ENCODE measurements around the gene TNFSF8. TPM values are rescaled to one million over a fixed set of nuclear protein-coding genes. Genes with fewer than 3 reads are reported as not detected.

TNFSF8 gene
- polyA plus RNA-seq, 1 of the 3 experiments (the other 2 are of a cell fraction) = not detected

GRCh38 chr9:114925672-114926071 lies 4.7 kb downstream of the TNFSF8 start:
- H3K27ac ChIP-seq (ENCODE audit: low read depth in 2 of 2, low read length in 1 of 2) = no peak overlapping the region
- no peak overlapping the region for H3K4me2 ChIP-seq
- peaks cover 21% of the 10 kb centered on the region for H3K27me3 ChIP-seq (ENCODE audit: insufficient read depth)
- CTCF ChIA-PET = interaction anchor here (0.8 to 4.2 kb wide), 2 partner anchors 13 to 17 kb away, joined by 3 to 31 read pairs; no protein-coding TSS in a partner anchor
- no peaks in the 10 kb centered on the region for H4K20me1 ChIP-seq (ENCODE audit: insufficient read depth)
- H3K4me1 ChIP-seq (ENCODE audit: control insufficient read depth in 1 of 2, insufficient read depth in 2 of 2, low read depth in 1 of 2, low read length in 1 of 2) = no peaks in the 10 kb centered on the region
- no peaks in the 10 kb centered on the region for H3K9me3 ChIP-seq
- DNase-seq = no peak
- TF ChIP-seq, protein P1, sequence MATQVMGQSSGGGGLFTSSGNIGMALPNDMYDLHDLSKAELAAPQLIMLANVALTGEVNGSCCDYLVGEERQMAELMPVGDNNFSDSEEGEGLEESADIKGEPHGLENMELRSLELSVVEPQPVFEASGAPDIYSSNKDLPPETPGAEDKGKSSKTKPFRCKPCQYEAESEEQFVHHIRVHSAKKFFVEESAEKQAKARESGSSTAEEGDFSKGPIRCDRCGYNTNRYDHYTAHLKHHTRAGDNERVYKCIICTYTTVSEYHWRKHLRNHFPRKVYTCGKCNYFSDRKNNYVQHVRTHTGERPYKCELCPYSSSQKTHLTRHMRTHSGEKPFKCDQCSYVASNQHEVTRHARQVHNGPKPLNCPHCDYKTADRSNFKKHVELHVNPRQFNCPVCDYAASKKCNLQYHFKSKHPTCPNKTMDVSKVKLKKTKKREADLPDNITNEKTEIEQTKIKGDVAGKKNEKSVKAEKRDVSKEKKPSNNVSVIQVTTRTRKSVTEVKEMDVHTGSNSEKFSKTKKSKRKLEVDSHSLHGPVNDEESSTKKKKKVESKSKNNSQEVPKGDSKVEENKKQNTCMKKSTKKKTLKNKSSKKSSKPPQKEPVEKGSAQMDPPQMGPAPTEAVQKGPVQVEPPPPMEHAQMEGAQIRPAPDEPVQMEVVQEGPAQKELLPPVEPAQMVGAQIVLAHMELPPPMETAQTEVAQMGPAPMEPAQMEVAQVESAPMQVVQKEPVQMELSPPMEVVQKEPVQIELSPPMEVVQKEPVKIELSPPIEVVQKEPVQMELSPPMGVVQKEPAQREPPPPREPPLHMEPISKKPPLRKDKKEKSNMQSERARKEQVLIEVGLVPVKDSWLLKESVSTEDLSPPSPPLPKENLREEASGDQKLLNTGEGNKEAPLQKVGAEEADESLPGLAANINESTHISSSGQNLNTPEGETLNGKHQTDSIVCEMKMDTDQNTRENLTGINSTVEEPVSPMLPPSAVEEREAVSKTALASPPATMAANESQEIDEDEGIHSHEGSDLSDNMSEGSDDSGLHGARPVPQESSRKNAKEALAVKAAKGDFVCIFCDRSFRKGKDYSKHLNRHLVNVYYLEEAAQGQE (IDR thresholded peaks at IDR 0.05; ENCODE audit: low read depth, low read length) = no peak
- no peak for TF ChIP-seq NFIC (IDR thresholded peaks at IDR 0.05; ENCODE audit: borderline replicate concordance)
- TF ChIP-seq PBX3 (IDR thresholded peaks at IDR 0.05) = no peak
- TF ChIP-seq SIN3A (IDR thresholded peaks at IDR 0.05; ENCODE audit: borderline replicate concordance, low read depth, low read length) = no peak
- TF ChIP-seq SMC3 (IDR thresholded peaks at IDR 0.05; ENCODE audit: low read depth, low read length) = no peak
- TF ChIP-seq RCOR1 (IDR thresholded peaks at IDR 0.05; ENCODE audit: low read length) = no peak
- TF ChIP-seq TEAD4 (IDR thresholded peaks at IDR 0.05; ENCODE audit: borderline replicate concordance, insufficient read depth) = no peak
- no peak overlapping the region for H2AFZ ChIP-seq (ENCODE audit: low read depth)
- POLR2A ChIA-PET = no interaction called here
- no peak overlapping the region for H3K9ac ChIP-seq
- H3K79me2 ChIP-seq (ENCODE audit: insufficient read depth) = no peaks in the 10 kb centered on the region
- H3K9me2 ChIP-seq = no peaks in the 10 kb centered on the region
- H3F3A ChIP-seq (replicated peaks; ENCODE audit: insufficient read depth) = no peaks in the 10 kb centered on the region
- no peak overlapping the region for H3K4me3 ChIP-seq (ENCODE audit: low read depth in 2 of 2, low read length in 1 of 2)
- no peaks in the 10 kb centered on the region for H3K36me3 ChIP-seq (replicated peaks in 1 of 2; ENCODE audit: control insufficient read depth in 1 of 2, insufficient read depth in 2 of 2, low read length in 1 of 2)
- 28% methylated on average over 2 of the region's 2 CpGs for WGBS (ENCODE audit: low lambda C conversion rate)

DNA sequence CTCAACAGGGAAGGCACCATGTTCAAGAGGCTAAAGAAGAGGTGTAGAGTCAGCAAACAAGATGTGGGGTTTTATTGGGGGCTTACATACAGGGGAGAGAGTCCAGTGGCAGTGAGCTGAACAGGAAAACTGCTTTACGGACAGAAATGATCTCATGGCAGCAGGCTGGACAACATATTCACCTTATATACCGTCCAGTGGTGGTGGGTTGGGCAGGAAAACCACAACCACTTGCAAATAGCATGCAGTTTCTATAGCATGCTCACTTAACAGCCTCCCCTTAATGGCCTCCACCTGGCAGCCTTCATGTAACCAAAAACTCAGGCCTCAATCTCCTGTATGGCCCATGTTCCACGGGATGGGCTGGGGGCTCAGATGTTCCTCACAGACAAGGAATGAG lies 5.4 kb downstream of the TNFSF8 start:
- ChIA-PET POLR2A (no interaction called here), CTCF (interaction anchor here (0.8 to 4.2 kb wide), 3 partner anchors 12 to 243 kb away, joined by 3 to 31 read pairs (median 3); partner anchors contain the start of gene TEX48)
- no peaks in the 10 kb centered on the region for H3K9me2 ChIP-seq
- H3K9me3 ChIP-seq = no peaks in the 10 kb centered on the region
- H4K20me1 ChIP-seq (ENCODE audit: insufficient read depth) = no peaks in the 10 kb centered on the region
- H3K27ac ChIP-seq (ENCODE audit: low read depth in 2 of 2, low read length in 1 of 2) = no peak overlapping the region
- 34% methylated on average over 3 of the region's 3 CpGs for WGBS (ENCODE audit: low lambda C conversion rate)
- DNase-seq = no peak
- no peaks in the 10 kb centered on the region for H3K79me2 ChIP-seq (ENCODE audit: insufficient read depth)
- H3K27me3 ChIP-seq (ENCODE audit: insufficient read depth) = peaks cover 14% of the 10 kb centered on the region
- no peaks in the 10 kb centered on the region for H3K36me3 ChIP-seq (replicated peaks in 1 of 2; ENCODE audit: control insufficient read depth in 1 of 2, insufficient read depth in 2 of 2, low read length in 1 of 2)
- no peak overlapping the region for H3K9ac ChIP-seq
- H3K4me2 ChIP-seq = no peak overlapping the region
- H3K4me3 ChIP-seq (ENCODE audit: low read depth in 2 of 2, low read length in 1 of 2) = no peak overlapping the region
- no peak overlapping the region for H2AFZ ChIP-seq (ENCODE audit: low read depth)
- TF ChIP-seq JUND (IDR thresholded peaks at IDR 0.05) (no peak), SIN3A (IDR thresholded peaks at IDR 0.05; ENCODE audit: borderline replicate concordance, low read depth, low read length) (no peak)
- H3K4me1 ChIP-seq (ENCODE audit: control insufficient read depth in 1 of 2, insufficient read depth in 2 of 2, low read depth in 1 of 2, low read length in 1 of 2) = no peaks in the 10 kb centered on the region
- H3F3A ChIP-seq (replicated peaks; ENCODE audit: insufficient read depth) = no peaks in the 10 kb centered on the region

Measured in SK-N-SH (cell line).